Calu3 (cell line): ENCODE measurements around the gene ITGA6. TPM values are rescaled to one million over a fixed set of nuclear protein-coding genes. Genes with fewer than 3 reads are reported as not detected.

Experiments
- BruUV-seq: library from RNA; stranded (reverse); fragments of 400-500 nt; replicated peaks from 2 replicates; lab custom pipeline; 2021; lab: Mats Ljungman, UMichigan
- CTCF ChIA-PET: fragments of 300-600 bp; sonication (Branson Sonifier 250); formaldehyde crosslinking; loops from one replicate; lab custom pipeline; 2022; ENCODE audit warnings: antibody characterized with exemption; lab: Charles Lee
- DNase-seq: peaks from one replicate; pipeline ENCODE4 v3.0.0; 2022
- H3K27ac Mint-ChIP-seq: one replicate; pipeline ENCODE4 v1.8.0; 2022; ENCODE audit warnings: mixed read lengths; ENCODE audit not compliant: unreplicated experiment
- H3K27me3 Mint-ChIP-seq: one replicate; pipeline ENCODE4 v1.8.0; 2022; ENCODE audit warnings: mixed read lengths; ENCODE audit not compliant: unreplicated experiment
- H3K36me3 Mint-ChIP-seq: one replicate; pipeline ENCODE4 v1.8.0; 2022; ENCODE audit warnings: mild to moderate bottlenecking, moderate library complexity, mixed read lengths; ENCODE audit not compliant: insufficient read depth, unreplicated experiment
- H3K4me1 Mint-ChIP-seq: one replicate; pipeline ENCODE4 v1.8.0; 2022; ENCODE audit warnings: mild to moderate bottlenecking, low read depth, mixed read lengths; ENCODE audit not compliant: unreplicated experiment
- H3K4me3 Mint-ChIP-seq: one replicate; pipeline ENCODE4 v1.8.0; 2022; ENCODE audit warnings: mild to moderate bottlenecking, low read depth, moderate library complexity, mixed read lengths; ENCODE audit not compliant: unreplicated experiment
- H3K9me3 Mint-ChIP-seq: one replicate; pipeline ENCODE4 v1.8.0; 2022; ENCODE audit warnings: low read depth, mixed read lengths; ENCODE audit not compliant: unreplicated experiment
- intact Hi-C: fragments of 100-400 bp; cut with micrococcal nuclease; formaldehyde crosslinking; loops from one replicate; pipeline ENCODE4 v1.10.0; 2022; ENCODE audit not compliant: unreplicated experiment
- total RNA-seq: library from RNA; stranded (reverse); gene quantifications from 2 replicates; pipeline ENCODE4 v1.2.3, GENCODE V29; 2022
- TF ChIP-seq, protein P1 (sequence below): fragments of 200-600 bp; IDR thresholded peaks from one replicate; pipeline ENCODE4 v1.8.0; 2022; ENCODE audit warnings: antibody characterized with exemption; ENCODE audit not compliant: unreplicated experiment

The ITGA6 gene
- total RNA-seq, 1 experiment from 2014 or later: 270 TPM

DNA sequence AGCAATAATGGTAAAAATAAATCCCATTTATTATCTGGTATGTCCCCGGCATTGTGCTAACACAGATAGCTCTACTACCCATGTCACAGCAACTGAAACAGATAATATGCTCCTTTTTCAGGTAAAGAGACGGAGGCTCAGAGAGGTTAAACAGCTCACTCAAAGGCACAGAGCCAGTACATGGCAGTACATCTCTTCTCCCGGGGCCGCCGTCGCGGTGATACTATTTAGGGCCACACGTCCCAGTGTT, 127.8 kb downstream of the ITGA6 start:
- peak overlapping the region; percentile 92 for H3K4me3 Mint-ChIP-seq
- peak overlapping the region; percentile 75 for H3K27ac Mint-ChIP-seq
- TF ChIP-seq, protein P1, sequence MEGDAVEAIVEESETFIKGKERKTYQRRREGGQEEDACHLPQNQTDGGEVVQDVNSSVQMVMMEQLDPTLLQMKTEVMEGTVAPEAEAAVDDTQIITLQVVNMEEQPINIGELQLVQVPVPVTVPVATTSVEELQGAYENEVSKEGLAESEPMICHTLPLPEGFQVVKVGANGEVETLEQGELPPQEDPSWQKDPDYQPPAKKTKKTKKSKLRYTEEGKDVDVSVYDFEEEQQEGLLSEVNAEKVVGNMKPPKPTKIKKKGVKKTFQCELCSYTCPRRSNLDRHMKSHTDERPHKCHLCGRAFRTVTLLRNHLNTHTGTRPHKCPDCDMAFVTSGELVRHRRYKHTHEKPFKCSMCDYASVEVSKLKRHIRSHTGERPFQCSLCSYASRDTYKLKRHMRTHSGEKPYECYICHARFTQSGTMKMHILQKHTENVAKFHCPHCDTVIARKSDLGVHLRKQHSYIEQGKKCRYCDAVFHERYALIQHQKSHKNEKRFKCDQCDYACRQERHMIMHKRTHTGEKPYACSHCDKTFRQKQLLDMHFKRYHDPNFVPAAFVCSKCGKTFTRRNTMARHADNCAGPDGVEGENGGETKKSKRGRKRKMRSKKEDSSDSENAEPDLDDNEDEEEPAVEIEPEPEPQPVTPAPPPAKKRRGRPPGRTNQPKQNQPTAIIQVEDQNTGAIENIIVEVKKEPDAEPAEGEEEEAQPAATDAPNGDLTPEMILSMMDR: no peak
- CTCF ChIA-PET: interaction anchor here (0.6 kb wide), 1 partner anchor 1645 kb away, joined by 3 read pairs; no protein-coding TSS in a partner anchor
- H3K27me3 Mint-ChIP-seq: no peaks in the 10 kb centered on the region
- no peaks in the 10 kb centered on the region for H3K9me3 Mint-ChIP-seq
- H3K4me1 Mint-ChIP-seq: peaks cover 39% of the 10 kb centered on the region
- no peak for DNase-seq
- BruUV-seq: TSS peak; percentile 63
- intact Hi-C loops: no loop called here
- peaks cover 35% of the 10 kb centered on the region for H3K36me3 Mint-ChIP-seq

Other genes starting within 250 kb of the ITGA6 start
- gene PDK1, start 128.5 kb downstream of the ITGA6 start, total RNA-seq: 13.0 and 16.8 TPM in 2 replicates